ENCODE measurements around the gene TUBAL3.

- TF ChIP-seq CTCF (IDR thresholded peaks at IDR 0.05) (no peak), POLR2AphosphoS5 (IDR thresholded peaks at IDR 0.05; ENCODE audit: insufficient read depth in 1 of 2, low read depth in 1 of 2) (no peak), POLR2A (IDR thresholded peaks at IDR 0.05) (no peak)
Observed at GRCh38 chr10:5413012-5413938, 8.6 kb upstream of the TUBAL3 start.

All from vagina (tissue), 2 donors.